ENCODE measurements around the gene ASXL2.

The ASXL2 gene

GRCh38 chr2:25816249-25816648, 62.0 kb downstream of the ASXL2 start:
- Histone ChIP-seq H3K27ac (ENCODE audit: low read depth, low read length) (no peak overlapping the region), H3K79me1 (ENCODE audit: low read length) (peaks cover 8% of the 10 kb centered on the region), H3K27me3 (ENCODE audit: insufficient read depth, low read length, poor library complexity) (no peaks in the 10 kb centered on the region), H3K56ac (ENCODE audit: low read length) (no peak overlapping the region), H4K8ac (ENCODE audit: low read depth, low read length) (no peak overlapping the region), H3K79me2 (ENCODE audit: control insufficient read depth, insufficient read depth, low read length) (no peaks in the 10 kb centered on the region), H2AK5ac (ENCODE audit: low read length) (no peak overlapping the region), H4K5ac (ENCODE audit: low read length) (no peak overlapping the region), H2BK5ac (ENCODE audit: low read length) (no peak overlapping the region), H3K4me3 (ENCODE audit: low read length) (no peak overlapping the region), H2BK15ac (replicated peaks; ENCODE audit: low read depth) (no peak overlapping the region), H3K4ac (ENCODE audit: low read depth, low read length) (no peak overlapping the region), H2BK120ac (ENCODE audit: low read depth, low read length) (no peak overlapping the region), H3K23ac (ENCODE audit: low read length) (no peak overlapping the region), H3K9ac (ENCODE audit: low read length) (no peak overlapping the region), H3K18ac (ENCODE audit: low read length) (no peak overlapping the region), H3K4me1 (ENCODE audit: control insufficient read depth, low read depth, low read length) (no peaks in the 10 kb centered on the region), H3K36me3 (ENCODE audit: control insufficient read depth, insufficient read depth, low read length) (no peaks in the 10 kb centered on the region), H3K4me2 (ENCODE audit: low read length) (no peak overlapping the region)
- DNase-seq: no peak
- WGBS (ENCODE audit: extremely low coverage, insufficient coverage, low lambda C conversion rate): no CpG with 5 or more reads among the region's 6 CpGs

GRCh38 chr2:25814681-25815080, 63.6 kb downstream of the ASXL2 start:
- H2BK5ac ChIP-seq (ENCODE audit: low read length): no peak overlapping the region
- peaks cover 9% of the 10 kb centered on the region for H3K79me1 ChIP-seq (ENCODE audit: low read length)
- no peak overlapping the region for H3K9ac ChIP-seq (ENCODE audit: low read length)
- H2BK15ac ChIP-seq (replicated peaks; ENCODE audit: low read depth): no peak overlapping the region
- no peak overlapping the region for H3K4ac ChIP-seq (ENCODE audit: low read depth, low read length)
- no peaks in the 10 kb centered on the region for H3K27me3 ChIP-seq (ENCODE audit: insufficient read depth, low read length, poor library complexity)
- no peak overlapping the region for H3K27ac ChIP-seq (ENCODE audit: low read depth, low read length)
- no CpG with 5 or more reads among the region's 1 CpG for WGBS (ENCODE audit: extremely low coverage, insufficient coverage, low lambda C conversion rate)
- no peak overlapping the region for H3K18ac ChIP-seq (ENCODE audit: low read length)
- H3K4me2 ChIP-seq (ENCODE audit: low read length): no peak overlapping the region
- H2AK5ac ChIP-seq (ENCODE audit: low read length): no peak overlapping the region
- H3K79me2 ChIP-seq (ENCODE audit: control insufficient read depth, insufficient read depth, low read length): no peaks in the 10 kb centered on the region
- no peak overlapping the region for H4K5ac ChIP-seq (ENCODE audit: low read length)
- no peaks in the 10 kb centered on the region for H3K36me3 ChIP-seq (ENCODE audit: control insufficient read depth, insufficient read depth, low read length)
- H2BK120ac ChIP-seq (ENCODE audit: low read depth, low read length): no peak overlapping the region
- H3K4me3 ChIP-seq (ENCODE audit: low read length): no peak overlapping the region
- no peaks in the 10 kb centered on the region for H3K4me1 ChIP-seq (ENCODE audit: control insufficient read depth, low read depth, low read length)
- no peak for DNase-seq
- H3K23ac ChIP-seq (ENCODE audit: low read length): no peak overlapping the region
- H3K56ac ChIP-seq (ENCODE audit: low read length): no peak overlapping the region
- H4K8ac ChIP-seq (ENCODE audit: low read depth, low read length): no peak overlapping the region

GRCh38 chr2:25810428-25810827, 67.9 kb downstream of the ASXL2 start:
- Histone ChIP-seq H3K4me2 (ENCODE audit: low read length) (no peak overlapping the region), H2BK5ac (ENCODE audit: low read length) (no peak overlapping the region), H2BK120ac (ENCODE audit: low read depth, low read length) (no peak overlapping the region), H4K5ac (ENCODE audit: low read length) (no peak overlapping the region), H3K4me3 (ENCODE audit: low read length) (no peak overlapping the region), H2AK5ac (ENCODE audit: low read length) (no peak overlapping the region), H3K79me1 (ENCODE audit: low read length) (peaks cover 6% of the 10 kb centered on the region), H4K8ac (ENCODE audit: low read depth, low read length) (no peak overlapping the region), H2BK15ac (replicated peaks; ENCODE audit: low read depth) (no peak overlapping the region), H3K79me2 (ENCODE audit: control insufficient read depth, insufficient read depth, low read length) (no peaks in the 10 kb centered on the region), H3K18ac (ENCODE audit: low read length) (no peak overlapping the region), H3K56ac (ENCODE audit: low read length) (no peak overlapping the region), H3K9ac (ENCODE audit: low read length) (no peak overlapping the region), H3K27ac (ENCODE audit: low read depth, low read length) (no peak overlapping the region), H3K4ac (ENCODE audit: low read depth, low read length) (no peak overlapping the region), H3K4me1 (ENCODE audit: control insufficient read depth, low read depth, low read length) (no peaks in the 10 kb centered on the region), H3K36me3 (ENCODE audit: control insufficient read depth, insufficient read depth, low read length) (no peaks in the 10 kb centered on the region), H3K27me3 (ENCODE audit: insufficient read depth, low read length, poor library complexity) (no peaks in the 10 kb centered on the region), H3K23ac (ENCODE audit: low read length) (no peak overlapping the region)
- no peak for DNase-seq
- WGBS (ENCODE audit: extremely low coverage, insufficient coverage, low lambda C conversion rate): no CpG with 5 or more reads among the region's 5 CpGs

- Histone ChIP-seq H2BK15ac (replicated peaks; ENCODE audit: low read depth) (no peak overlapping the region), H3K18ac (ENCODE audit: low read length) (no peak overlapping the region), H3K4me2 (ENCODE audit: low read length) (no peak overlapping the region), H3K56ac (ENCODE audit: low read length) (no peak overlapping the region), H3K36me3 (ENCODE audit: control insufficient read depth, insufficient read depth, low read length) (no peaks in the 10 kb centered on the region), H3K9ac (ENCODE audit: low read length) (no peak overlapping the region), H3K27ac (ENCODE audit: low read depth, low read length) (no peak overlapping the region), H3K4me3 (ENCODE audit: low read length) (no peak overlapping the region), H3K79me2 (ENCODE audit: control insufficient read depth, insufficient read depth, low read length) (no peaks in the 10 kb centered on the region), H2BK120ac (ENCODE audit: low read depth, low read length) (no peak overlapping the region), H2BK5ac (ENCODE audit: low read length) (no peak overlapping the region), H4K5ac (ENCODE audit: low read length) (no peak overlapping the region), H3K4ac (ENCODE audit: low read depth, low read length) (no peak overlapping the region), H3K27me3 (ENCODE audit: insufficient read depth, low read length, poor library complexity) (no peaks in the 10 kb centered on the region), H3K79me1 (ENCODE audit: low read length) (peaks cover 6% of the 10 kb centered on the region), H3K4me1 (ENCODE audit: control insufficient read depth, low read depth, low read length) (no peaks in the 10 kb centered on the region), H2AK5ac (ENCODE audit: low read length) (no peak overlapping the region), H4K8ac (ENCODE audit: low read depth, low read length) (no peak overlapping the region), H3K23ac (ENCODE audit: low read length) (no peak overlapping the region)
- no CpG with 5 or more reads among the region's 3 CpGs for WGBS (ENCODE audit: extremely low coverage, insufficient coverage, low lambda C conversion rate)
- DNase-seq: no peak
Observed at GRCh38 chr2:25809646-25810045, 68.6 kb downstream of the ASXL2 start.

- H3K27ac ChIP-seq (ENCODE audit: low read depth, low read length): no peak overlapping the region
- DNase-seq: no peak
Observed at GRCh38 chr2:25808006-25808383, 70.3 kb downstream of the ASXL2 start.

GRCh38 chr2:25806941-25807340, 71.3 kb downstream of the ASXL2 start:
- Histone ChIP-seq H4K8ac (ENCODE audit: low read depth, low read length) (no peak overlapping the region), H3K56ac (ENCODE audit: low read length) (no peak overlapping the region), H3K27ac (ENCODE audit: low read depth, low read length) (no peak overlapping the region), H3K4me2 (ENCODE audit: low read length) (no peak overlapping the region), H3K79me1 (ENCODE audit: low read length) (peaks cover 1% of the 10 kb centered on the region), H3K9ac (ENCODE audit: low read length) (no peak overlapping the region), H3K18ac (ENCODE audit: low read length) (no peak overlapping the region), H3K4ac (ENCODE audit: low read depth, low read length) (no peak overlapping the region), H4K5ac (ENCODE audit: low read length) (no peak overlapping the region), H2BK15ac (replicated peaks; ENCODE audit: low read depth) (no peak overlapping the region), H3K23ac (ENCODE audit: low read length) (no peak overlapping the region), H2BK120ac (ENCODE audit: low read depth, low read length) (no peak overlapping the region), H3K27me3 (ENCODE audit: insufficient read depth, low read length, poor library complexity) (no peaks in the 10 kb centered on the region), H3K4me1 (ENCODE audit: control insufficient read depth, low read depth, low read length) (no peaks in the 10 kb centered on the region), H2BK5ac (ENCODE audit: low read length) (no peak overlapping the region), H2AK5ac (ENCODE audit: low read length) (no peak overlapping the region), H3K79me2 (ENCODE audit: control insufficient read depth, insufficient read depth, low read length) (no peaks in the 10 kb centered on the region), H3K36me3 (ENCODE audit: control insufficient read depth, insufficient read depth, low read length) (no peaks in the 10 kb centered on the region), H3K4me3 (ENCODE audit: low read length) (no peak overlapping the region)
- no peak for DNase-seq
- WGBS (ENCODE audit: extremely low coverage, insufficient coverage, low lambda C conversion rate): no CpG with 5 or more reads among the region's 1 CpG

More at GRCh38 chr2:25808006-25808383, 70.3 kb downstream of the ASXL2 start:
- Histone ChIP-seq H3K4ac (ENCODE audit: low read depth, low read length) (no peak overlapping the region), H3K23ac (ENCODE audit: low read length) (no peak overlapping the region), H3K36me3 (ENCODE audit: control insufficient read depth, insufficient read depth, low read length) (no peaks in the 10 kb centered on the region), H3K4me2 (ENCODE audit: low read length) (no peak overlapping the region), H2BK5ac (ENCODE audit: low read length) (no peak overlapping the region), H3K27me3 (ENCODE audit: insufficient read depth, low read length, poor library complexity) (no peaks in the 10 kb centered on the region), H4K8ac (ENCODE audit: low read depth, low read length) (no peak overlapping the region), H3K79me1 (ENCODE audit: low read length) (peaks cover 3% of the 10 kb centered on the region), H3K56ac (ENCODE audit: low read length) (no peak overlapping the region), H3K18ac (ENCODE audit: low read length) (no peak overlapping the region), H2AK5ac (ENCODE audit: low read length) (no peak overlapping the region), H3K9ac (ENCODE audit: low read length) (no peak overlapping the region), H4K5ac (ENCODE audit: low read length) (no peak overlapping the region), H2BK120ac (ENCODE audit: low read depth, low read length) (no peak overlapping the region), H3K4me1 (ENCODE audit: control insufficient read depth, low read depth, low read length) (no peaks in the 10 kb centered on the region), H3K4me3 (ENCODE audit: low read length) (no peak overlapping the region), H2BK15ac (replicated peaks; ENCODE audit: low read depth) (no peak overlapping the region), H3K79me2 (ENCODE audit: control insufficient read depth, insufficient read depth, low read length) (no peaks in the 10 kb centered on the region)
- no CpG with 5 or more reads among the region's 2 CpGs for WGBS (ENCODE audit: extremely low coverage, insufficient coverage, low lambda C conversion rate)
